HepG2 (cell line): ENCODE measurements around the gene PANK3. TPM values are rescaled to one million over a fixed set of nuclear protein-coding genes. Genes with fewer than 3 reads are reported as not detected.

Experiments used
- FOXJ3 ChIP-seq: sonication (generic); formaldehyde crosslinking; IDR thresholded peaks from 2 replicates; pipeline ENCODE4 v1.4.0; 2020; ENCODE audit warnings: missing genetic modification reagents, mild to moderate bottlenecking, borderline replicate concordance
- NFKBIZ ChIP-seq: IDR thresholded peaks from 2 replicates; pipeline ENCODE4 v1.6.1; 2018; ENCODE audit warnings: missing genetic modification reagents, missing compliant biosample characterization
- REST ChIP-seq, 2 experiments: IDR thresholded peaks; 2 replicates each; pipeline ENCODE4 v1.6.1; 2011 to 2012; ENCODE audit warnings: low read length in 2 of 2, borderline replicate concordance in 1 of 2, low read depth in 1 of 2, mild to moderate bottlenecking in 1 of 2, moderate library complexity in 1 of 2
- TFE3 ChIP-seq: IDR thresholded peaks from 2 replicates; pipeline ENCODE4 v1.6.1; 2016
- WIZ ChIP-seq: sonication (generic); formaldehyde crosslinking; IDR thresholded peaks from 2 replicates; pipeline ENCODE4 v1.5.1; 2020; ENCODE audit warnings: mild to moderate bottlenecking, missing genetic modification reagents
- ZBTB1 ChIP-seq: sonication (generic); formaldehyde crosslinking; IDR thresholded peaks from 2 replicates; pipeline ENCODE4 v1.4.0; 2020; ENCODE audit warnings: missing genetic modification reagents, borderline replicate concordance
- ZBTB2 ChIP-seq: sonication (generic); formaldehyde crosslinking; IDR thresholded peaks from 2 replicates; pipeline ENCODE4 v1.8.0; 2022; ENCODE audit warnings: low read depth, missing genetic modification reagents
- ZNF296 ChIP-seq: sonication (generic); formaldehyde crosslinking; conservative IDR thresholded peaks from 2 replicates; pipeline ENCODE4 v1.5.0; 2020; ENCODE audit warnings: mild to moderate bottlenecking, missing genetic modification reagents
- ZNF549 ChIP-seq: sonication (generic); formaldehyde crosslinking; IDR thresholded peaks from 2 replicates; pipeline ENCODE4 v1.5.0; 2020; ENCODE audit warnings: missing genetic modification reagents
- polyA plus RNA-seq, 8 experiments: library from polyadenylated mRNA; depleted of rRNA in 3 of 8; stranded (reverse) in 7 of 8; unstranded in 1 of 8; fragments of >200 nt; fragmentation: Illumina TruSeq in 4 of 8; extraction: Trizol in 4 of 8; gene quantifications; 2 replicates each; pipeline versions ENCODE4 v1.2.1 to v1.2.3, GENCODE V29; 2011 to 2016; ENCODE audit warnings: low read depth in 4 of 8, missing spikeins in 1 of 8, mixed read lengths in 1 of 8; ENCODE audit not compliant: insufficient read depth in 1 of 8
- total RNA-seq, 5 experiments: library from RNA; depleted of rRNA; stranded (reverse); fragments of >200 nt; fragmentation: Illumina TruSeq; extraction: Trizol; gene quantifications; 2 replicates each; pipeline ENCODE4 v1.2.3, GENCODE V29; 2016; ENCODE audit warnings: low read depth in 1 of 5
- TF ChIP-seq, protein P1 (sequence below): sonication (generic); formaldehyde crosslinking; conservative IDR thresholded peaks from 2 replicates; pipeline ENCODE4 v1.4.0; 2020; ENCODE audit warnings: missing genetic modification reagents
- TF ChIP-seq, protein P2 (sequence below): IDR thresholded peaks from 2 replicates; pipeline ENCODE4 v1.6.1; 2016; ENCODE audit warnings: low read depth, control low read depth
- TF ChIP-seq, protein P3 (sequence below): sonication (generic); formaldehyde crosslinking; IDR thresholded peaks from 2 replicates; pipeline ENCODE4 v1.5.0; 2020; ENCODE audit warnings: mild to moderate bottlenecking, missing genetic modification reagents, borderline replicate concordance

PANK3 gene
- total and polyA plus RNA-seq, 2 of the 13 experiments (the other 11 are each of a cell fraction or from before 2014, with no cell fraction given), result 26.9 to 69.5 TPM

DNA sequence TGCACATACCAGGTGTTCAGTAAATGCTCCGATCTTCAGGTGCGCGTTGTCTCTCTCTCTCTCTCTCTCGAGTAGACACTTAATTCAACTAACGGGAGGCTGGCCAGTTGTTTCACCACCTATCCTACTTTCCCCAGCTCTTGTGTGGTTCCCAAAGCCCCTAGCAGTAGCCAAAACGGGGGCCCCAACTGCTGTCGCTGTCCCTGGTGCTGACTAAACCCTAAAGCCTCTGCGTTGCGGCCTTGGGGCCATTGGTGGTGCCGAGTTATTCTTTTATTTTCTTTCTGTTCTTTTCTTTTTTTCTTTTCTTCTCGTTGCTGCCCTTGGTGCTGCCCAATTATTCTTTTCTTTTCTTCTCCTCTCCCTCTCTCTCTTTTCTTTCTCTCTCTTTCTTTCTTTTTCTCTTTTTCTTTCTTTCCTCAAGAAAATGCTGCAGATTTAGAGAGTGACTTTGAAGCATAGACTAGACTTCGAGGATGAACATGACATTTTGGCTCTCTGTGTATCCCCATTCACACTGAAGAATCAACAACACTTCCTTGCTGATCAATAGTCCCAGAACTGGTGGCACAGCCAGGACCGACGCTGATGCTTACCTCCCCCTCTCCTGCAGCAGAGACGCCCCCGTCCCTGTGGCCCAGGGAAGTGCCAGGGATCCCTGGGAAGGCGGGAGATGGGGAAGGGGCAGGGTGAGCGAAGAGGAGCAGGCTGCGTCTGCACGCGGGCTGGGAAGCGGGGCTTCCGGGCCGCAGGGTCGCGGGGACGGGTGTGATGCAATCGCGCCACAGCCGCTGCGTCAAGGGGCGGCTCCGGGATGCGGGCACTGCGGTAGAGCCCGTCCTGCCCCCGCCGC lies 50.4 kb downstream of the PANK3 start, which contains the start of gene FBLL1 (continued):
- TF ChIP-seq, protein P1, sequence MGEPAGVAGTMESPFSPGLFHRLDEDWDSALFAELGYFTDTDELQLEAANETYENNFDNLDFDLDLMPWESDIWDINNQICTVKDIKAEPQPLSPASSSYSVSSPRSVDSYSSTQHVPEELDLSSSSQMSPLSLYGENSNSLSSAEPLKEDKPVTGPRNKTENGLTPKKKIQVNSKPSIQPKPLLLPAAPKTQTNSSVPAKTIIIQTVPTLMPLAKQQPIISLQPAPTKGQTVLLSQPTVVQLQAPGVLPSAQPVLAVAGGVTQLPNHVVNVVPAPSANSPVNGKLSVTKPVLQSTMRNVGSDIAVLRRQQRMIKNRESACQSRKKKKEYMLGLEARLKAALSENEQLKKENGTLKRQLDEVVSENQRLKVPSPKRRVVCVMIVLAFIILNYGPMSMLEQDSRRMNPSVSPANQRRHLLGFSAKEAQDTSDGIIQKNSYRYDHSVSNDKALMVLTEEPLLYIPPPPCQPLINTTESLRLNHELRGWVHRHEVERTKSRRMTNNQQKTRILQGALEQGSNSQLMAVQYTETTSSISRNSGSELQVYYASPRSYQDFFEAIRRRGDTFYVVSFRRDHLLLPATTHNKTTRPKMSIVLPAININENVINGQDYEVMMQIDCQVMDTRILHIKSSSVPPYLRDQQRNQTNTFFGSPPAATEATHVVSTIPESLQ (CRISPR knock-in tag), result 0 out of 2 replicates have a peak, but pooled peaks have one; percentile 42
- TF ChIP-seq, protein P2, sequence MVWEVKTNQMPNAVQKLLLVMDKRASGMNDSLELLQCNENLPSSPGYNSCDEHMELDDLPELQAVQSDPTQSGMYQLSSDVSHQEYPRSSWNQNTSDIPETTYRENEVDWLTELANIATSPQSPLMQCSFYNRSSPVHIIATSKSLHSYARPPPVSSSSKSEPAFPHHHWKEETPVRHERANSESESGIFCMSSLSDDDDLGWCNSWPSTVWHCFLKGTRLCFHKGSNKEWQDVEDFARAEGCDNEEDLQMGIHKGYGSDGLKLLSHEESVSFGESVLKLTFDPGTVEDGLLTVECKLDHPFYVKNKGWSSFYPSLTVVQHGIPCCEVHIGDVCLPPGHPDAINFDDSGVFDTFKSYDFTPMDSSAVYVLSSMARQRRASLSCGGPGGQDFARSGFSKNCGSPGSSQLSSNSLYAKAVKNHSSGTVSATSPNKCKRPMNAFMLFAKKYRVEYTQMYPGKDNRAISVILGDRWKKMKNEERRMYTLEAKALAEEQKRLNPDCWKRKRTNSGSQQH (CRISPR knock-in tag), result no peak
- TF ChIP-seq FOXJ3 (CRISPR knock-in tag), result no peak
- peak; percentile 81 to 99 for TF ChIP-seq REST (IDR thresholded peaks at IDR 0.05; ENCODE audit: borderline replicate concordance in 1 of 2, low read depth in 1 of 2, low read length in 2 of 2)
- no peak for TF ChIP-seq ZBTB2 (CRISPR knock-in tag)
- TF ChIP-seq ZNF296 (CRISPR knock-in tag), result no peak
- no peak for TF ChIP-seq ZBTB1
- TF ChIP-seq, protein P3, sequence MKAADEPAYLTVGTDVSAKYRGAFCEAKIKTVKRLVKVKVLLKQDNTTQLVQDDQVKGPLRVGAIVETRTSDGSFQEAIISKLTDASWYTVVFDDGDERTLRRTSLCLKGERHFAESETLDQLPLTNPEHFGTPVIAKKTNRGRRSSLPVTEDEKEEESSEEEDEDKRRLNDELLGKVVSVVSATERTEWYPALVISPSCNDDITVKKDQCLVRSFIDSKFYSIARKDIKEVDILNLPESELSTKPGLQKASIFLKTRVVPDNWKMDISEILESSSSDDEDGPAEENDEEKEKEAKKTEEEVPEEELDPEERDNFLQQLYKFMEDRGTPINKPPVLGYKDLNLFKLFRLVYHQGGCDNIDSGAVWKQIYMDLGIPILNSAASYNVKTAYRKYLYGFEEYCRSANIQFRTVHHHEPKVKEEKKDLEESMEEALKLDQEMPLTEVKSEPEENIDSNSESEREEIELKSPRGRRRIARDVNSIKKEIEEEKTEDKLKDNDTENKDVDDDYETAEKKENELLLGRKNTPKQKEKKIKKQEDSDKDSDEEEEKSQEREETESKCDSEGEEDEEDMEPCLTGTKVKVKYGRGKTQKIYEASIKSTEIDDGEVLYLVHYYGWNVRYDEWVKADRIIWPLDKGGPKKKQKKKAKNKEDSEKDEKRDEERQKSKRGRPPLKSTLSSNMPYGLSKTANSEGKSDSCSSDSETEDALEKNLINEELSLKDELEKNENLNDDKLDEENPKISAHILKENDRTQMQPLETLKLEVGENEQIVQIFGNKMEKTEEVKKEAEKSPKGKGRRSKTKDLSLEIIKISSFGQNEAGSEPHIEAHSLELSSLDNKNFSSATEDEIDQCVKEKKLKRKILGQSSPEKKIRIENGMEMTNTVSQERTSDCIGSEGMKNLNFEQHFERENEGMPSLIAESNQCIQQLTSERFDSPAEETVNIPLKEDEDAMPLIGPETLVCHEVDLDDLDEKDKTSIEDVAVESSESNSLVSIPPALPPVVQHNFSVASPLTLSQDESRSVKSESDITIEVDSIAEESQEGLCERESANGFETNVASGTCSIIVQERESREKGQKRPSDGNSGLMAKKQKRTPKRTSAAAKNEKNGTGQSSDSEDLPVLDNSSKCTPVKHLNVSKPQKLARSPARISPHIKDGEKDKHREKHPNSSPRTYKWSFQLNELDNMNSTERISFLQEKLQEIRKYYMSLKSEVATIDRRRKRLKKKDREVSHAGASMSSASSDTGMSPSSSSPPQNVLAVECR, result 0 out of 2 replicates have a peak, but pooled peaks have one; percentile 11
- peak; percentile 72 for TF ChIP-seq TFE3 (CRISPR knock-in tag)
- TF ChIP-seq ZNF549 (CRISPR knock-in tag), result no peak
- TF ChIP-seq WIZ (CRISPR knock-in tag), result peak; percentile 90; the same call in 1 of the 2 replicates
- no peak for TF ChIP-seq NFKBIZ (CRISPR knock-in tag)
